HG03558 (cell line): Measurements from ENCODE around the gene ATP2A3.

Experiments used
- ATAC-seq: cut with Tn5 transposase; IDR thresholded peaks from one replicate; pipeline ENCODE4 v1.9.1; 2021; ENCODE audit warnings: moderate number of reproducible peaks; ENCODE audit not compliant: unreplicated experiment; ENCODE audit errors: extremely low read depth

ATP2A3 gene

GRCh38 chr17:3974138-3974687 lies 10.0 kb upstream of the ATP2A3 start:
- no peak for ATAC-seq

- no peak for ATAC-seq
Observed at GRCh38 chr17:3973495-3974137, 9.4 kb upstream of the ATP2A3 start.

GRCh38 chr17:3972931-3973330 lies 8.7 kb upstream of the ATP2A3 start:
- no peak for ATAC-seq

GRCh38 chr17:3972281-3972731 lies 8.1 kb upstream of the ATP2A3 start:
- ATAC-seq = no peak

- no peak for ATAC-seq
Observed at GRCh38 chr17:3970668-3971067, 6.4 kb upstream of the ATP2A3 start.

- ATAC-seq = no peak
Observed at GRCh38 chr17:3969963-3970362, 5.7 kb upstream of the ATP2A3 start.

GRCh38 chr17:3968886-3969524 lies 4.8 kb upstream of the ATP2A3 start:
- no peak for ATAC-seq

- ATAC-seq = no peak
Observed at GRCh38 chr17:3968015-3968414, 3.8 kb upstream of the ATP2A3 start.

- no peak for ATAC-seq
Observed at GRCh38 chr17:3966720-3967363, 2.6 kb upstream of the ATP2A3 start.

- no peak for ATAC-seq
Observed at GRCh38 chr17:3965118-3965800, 1.0 kb upstream of the ATP2A3 start.

- no peak for ATAC-seq
Observed at GRCh38 chr17:3963237-3964201, 718 bp downstream of the ATP2A3 start.

- no peak for ATAC-seq
Observed at GRCh38 chr17:3962965-3963236, 1.3 kb downstream of the ATP2A3 start.

- ATAC-seq = no peak
Observed at GRCh38 chr17:3962217-3962964, 1.8 kb downstream of the ATP2A3 start.

- ATAC-seq = no peak
Observed at GRCh38 chr17:3961564-3962047, 2.6 kb downstream of the ATP2A3 start.

- ATAC-seq = no peak
Observed at GRCh38 chr17:3960764-3961163, 3.5 kb downstream of the ATP2A3 start.

- no peak for ATAC-seq
Observed at GRCh38 chr17:3959921-3960601, 4.2 kb downstream of the ATP2A3 start.

- no peak for ATAC-seq
Observed at GRCh38 chr17:3959295-3959899, 4.8 kb downstream of the ATP2A3 start.
